HG03196 (cell line): ENCODE results near the gene JMJD7.

Experiments
- ATAC-seq: cut with Tn5 transposase; IDR thresholded peaks from one replicate; pipeline ENCODE4 v1.9.1; 2021; ENCODE audit not compliant: unreplicated experiment

The JMJD7 gene

DNA sequence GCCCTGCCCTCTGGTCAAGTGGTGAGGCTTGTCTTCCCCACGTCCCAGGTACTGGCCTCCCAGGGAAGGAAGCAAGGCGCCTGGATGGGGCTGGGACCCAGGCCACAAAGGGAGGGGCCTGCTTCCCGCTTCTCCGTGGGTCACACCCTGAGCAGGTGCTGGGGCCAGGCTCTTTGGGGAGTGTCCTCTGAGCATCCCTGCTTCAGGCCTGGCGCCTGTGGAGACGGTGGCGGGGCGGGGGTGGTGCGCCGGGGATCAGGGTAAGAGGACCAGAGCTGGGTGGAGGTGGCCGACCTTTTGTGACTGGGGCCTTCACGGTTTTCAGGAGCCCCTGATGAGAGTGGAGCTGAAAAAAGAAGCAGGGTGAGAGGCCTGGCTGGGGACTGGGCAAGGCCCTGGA is 14.3 kb downstream of the JMJD7 start:
- no peak for ATAC-seq

DNA sequence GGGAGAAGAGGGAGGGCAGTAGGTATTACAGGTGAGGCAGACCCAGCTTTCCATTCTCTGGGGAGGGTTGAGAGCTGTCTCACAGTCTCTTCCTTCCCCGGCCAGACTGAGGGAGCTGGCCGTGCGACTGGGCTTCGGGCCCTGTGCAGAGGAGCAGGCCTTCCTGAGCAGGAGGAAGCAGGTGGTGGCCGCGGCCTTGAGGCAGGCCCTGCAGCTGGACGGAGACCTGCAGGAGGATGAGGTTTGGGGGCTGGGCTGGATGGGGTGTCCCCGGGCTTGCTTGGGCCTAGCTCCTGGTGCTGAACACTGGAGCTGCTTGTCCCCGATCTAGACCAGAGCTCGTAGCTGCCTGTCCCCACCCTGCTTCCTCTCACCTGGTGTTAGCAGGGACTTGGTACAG is 15.7 kb downstream of the JMJD7 start:
- ATAC-seq, result no peak

DNA sequence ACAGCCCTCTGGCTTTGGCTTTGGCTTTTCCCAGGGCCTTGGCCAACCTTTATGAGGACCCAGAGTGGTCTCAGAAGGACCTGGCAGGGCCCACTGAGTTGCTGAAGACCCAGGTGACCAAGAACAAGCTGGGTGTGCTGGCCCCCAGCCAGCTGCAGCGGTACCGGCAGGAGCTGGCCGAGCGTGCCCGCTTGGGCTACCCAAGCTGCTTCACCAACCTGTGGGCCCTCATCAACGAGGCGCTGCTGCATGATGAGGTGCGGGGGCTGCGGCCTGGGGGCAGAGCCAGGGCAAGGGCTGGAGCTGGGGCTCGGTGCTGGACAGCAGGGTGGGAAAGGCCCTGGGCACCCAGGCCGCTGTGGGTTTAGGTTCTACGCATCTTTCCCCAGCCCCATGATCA is 16.9 kb downstream of the JMJD7 start:
- no peak for ATAC-seq

DNA sequence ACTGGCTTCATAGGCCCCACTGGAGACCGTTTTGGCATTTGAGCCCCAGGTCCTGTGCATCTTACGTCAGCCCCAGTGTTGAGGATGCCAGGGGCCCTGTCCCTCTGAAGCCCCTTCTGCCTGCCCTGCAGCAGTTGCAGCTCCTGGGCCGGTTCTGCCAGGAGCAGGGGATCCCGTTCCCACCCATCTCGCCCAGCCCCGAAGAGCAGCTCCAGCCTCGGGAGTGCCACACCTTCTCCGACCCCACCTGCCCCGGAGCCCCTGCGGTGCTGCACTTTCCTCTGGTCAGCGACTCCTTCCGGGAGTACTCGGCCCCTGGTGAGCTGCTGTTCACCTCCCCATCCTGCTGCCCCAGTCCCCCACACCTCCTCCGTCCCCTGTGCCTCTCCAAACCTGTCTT is 19.3 kb downstream of the JMJD7 start:
- ATAC-seq, result no peak

DNA sequence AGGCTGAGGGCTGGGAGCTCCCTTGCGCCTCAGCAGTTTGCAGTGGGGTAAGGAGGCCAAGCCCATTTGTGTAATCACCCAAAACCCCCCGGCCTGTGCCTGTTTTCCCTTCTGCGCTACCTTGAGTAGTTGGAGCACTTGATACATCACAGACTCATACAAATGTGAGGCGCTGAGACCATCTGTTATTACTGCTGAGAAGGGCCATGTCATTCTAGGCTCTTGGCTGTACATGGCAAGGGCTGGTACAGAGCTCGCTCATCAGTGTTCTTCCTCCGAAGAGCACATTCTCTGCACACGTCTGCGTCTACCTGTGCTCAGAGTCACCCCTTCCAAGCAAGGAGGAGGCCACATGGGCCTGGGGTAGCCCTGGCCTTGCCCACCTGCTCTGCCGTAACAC is 20.1 kb downstream of the JMJD7 start:
- ATAC-seq, result no peak

DNA sequence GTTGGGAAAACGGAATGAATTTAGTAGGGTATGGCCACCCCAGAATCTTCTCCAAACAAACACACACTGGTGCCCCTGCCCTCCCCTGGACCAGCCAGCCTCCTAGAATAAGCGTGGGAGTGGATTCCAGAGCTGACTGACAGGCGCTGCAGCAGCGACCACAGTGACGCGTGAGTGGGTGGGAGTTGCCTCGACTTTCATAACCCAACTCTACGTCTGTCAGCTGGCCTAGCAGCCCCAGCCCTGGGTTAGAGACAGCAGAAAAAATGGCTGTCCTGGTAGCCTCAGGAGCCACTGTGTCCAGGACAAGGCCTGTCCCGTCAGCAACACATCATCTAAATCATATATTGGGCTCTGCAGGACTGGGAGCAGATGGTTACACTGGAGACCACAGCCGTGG is 20.7 kb downstream of the JMJD7 start:
- ATAC-seq, result no peak

DNA sequence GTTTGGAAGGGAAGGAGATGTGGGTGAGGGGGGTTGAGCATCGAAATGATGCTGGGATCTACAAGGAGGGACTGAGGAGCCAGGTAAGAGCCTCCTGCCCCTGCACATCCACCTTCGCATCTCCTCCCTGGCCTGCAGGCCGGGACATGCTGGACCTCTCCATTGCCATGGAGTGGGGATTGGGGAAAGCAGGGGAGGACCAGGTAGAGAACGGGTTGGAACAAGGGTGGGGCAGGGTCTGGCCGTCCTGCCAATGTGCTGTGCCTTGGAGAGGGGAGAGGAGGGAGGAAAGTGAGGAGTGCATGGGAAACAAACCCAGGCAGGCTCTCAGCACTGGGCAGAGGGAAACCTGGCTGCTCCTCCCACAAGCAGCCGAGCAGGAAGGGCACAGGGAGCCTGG is 21.3 kb downstream of the JMJD7 start:
- ATAC-seq, result no peak

DNA sequence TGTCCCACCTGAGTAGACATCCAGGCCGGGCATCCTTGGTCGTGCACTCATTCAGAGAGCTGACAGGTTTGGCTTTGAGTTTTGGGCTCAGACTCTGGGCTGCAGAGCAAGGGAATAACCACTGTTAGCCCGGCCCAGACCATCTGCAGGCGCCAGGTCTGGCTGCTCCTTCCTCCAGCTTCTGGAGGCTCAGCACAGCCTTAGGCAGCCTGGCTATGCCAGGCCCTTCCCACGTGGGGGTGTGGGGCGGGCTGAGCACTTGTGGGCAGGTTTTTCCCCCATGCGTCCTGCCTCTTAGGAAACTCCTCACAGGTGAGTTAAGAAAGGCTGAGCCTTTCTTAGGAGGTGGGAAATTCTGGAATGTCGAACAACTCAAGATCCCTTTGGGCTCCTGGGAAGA is 22.0 kb downstream of the JMJD7 start:
- no peak for ATAC-seq

DNA sequence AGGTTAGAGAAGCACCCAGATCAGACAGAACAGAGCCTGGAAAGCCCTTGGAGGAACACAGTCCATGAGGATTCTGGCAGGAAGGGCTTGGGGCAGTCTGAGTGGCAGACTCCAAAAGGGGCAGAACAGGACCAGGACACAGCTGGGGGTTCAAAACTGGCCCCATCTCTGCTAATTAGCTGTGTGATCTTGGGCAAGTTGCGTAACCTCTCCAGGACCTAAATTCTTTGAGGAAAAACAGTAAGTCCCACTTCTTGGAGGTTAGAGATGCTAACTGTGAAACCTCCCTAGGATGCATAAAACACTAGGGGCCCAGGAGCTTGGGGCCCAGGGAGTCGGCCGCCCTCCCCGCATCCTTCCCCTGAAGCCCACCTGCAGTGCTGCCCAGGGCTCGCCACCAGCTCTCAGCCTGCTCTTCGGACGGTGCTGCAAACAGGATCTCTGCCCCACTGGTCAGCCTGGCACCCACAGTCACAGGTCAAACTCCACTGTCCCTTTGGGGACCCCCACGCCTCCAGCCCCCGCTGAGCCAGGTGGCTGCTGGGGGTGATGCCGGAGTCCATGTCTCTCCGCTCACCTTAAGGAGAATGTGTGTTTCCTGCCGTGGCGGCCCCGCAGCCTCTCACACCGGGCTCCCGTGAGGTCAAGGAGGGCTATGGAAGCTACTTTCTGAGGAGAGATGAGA is 22.7 kb downstream of the JMJD7 start:
- no peak for ATAC-seq

DNA sequence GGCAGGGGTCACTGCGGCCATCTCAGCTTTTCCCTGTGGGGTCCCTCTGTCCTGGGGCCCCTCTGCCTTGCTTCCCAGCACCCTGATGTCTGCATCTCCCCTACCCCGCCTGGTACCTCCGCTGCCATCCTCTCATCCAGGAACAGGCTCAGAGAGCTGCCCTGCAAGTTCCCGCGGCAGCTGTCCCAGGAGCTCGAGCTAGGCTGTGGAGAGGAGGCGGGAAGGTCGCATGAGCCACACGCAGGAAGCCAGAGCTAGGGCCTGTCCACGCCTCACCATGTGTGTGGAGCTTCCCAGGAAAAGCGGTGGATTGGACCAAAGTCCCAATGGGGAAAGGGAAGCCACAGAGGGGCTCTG is 23.3 kb downstream of the JMJD7 start:
- ATAC-seq, result no peak

DNA sequence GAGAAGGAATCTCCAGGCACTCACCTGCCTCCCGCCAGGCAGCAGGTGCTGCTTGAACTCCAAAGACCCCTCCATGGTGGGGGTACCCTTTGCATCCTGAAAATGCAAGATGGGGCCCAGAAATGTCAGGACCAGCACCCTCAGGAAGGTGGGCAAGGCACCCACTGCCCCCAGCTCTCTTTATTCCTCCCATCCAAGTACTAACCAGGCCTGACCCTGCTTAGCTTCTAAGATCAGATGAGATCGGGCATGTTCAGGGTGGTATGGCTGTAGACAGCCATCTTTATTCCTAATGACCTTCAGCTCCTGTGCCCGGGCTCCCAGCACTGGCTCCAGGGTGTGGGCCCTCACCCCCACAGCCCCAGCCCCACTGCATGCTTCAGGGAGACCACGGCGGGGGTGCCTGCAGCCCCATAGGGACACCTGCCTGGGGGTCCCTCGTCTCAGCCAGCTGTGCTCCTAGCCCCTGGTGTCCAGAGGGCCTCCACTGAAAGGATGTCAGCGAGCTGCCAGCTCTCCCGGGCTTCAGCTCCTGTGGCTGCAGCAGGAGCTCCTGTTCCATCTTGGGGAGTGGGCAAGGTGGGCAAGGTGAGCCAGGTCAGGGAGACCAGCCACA is 24.0 kb downstream of the JMJD7 start:
- ATAC-seq, result no peak

DNA sequence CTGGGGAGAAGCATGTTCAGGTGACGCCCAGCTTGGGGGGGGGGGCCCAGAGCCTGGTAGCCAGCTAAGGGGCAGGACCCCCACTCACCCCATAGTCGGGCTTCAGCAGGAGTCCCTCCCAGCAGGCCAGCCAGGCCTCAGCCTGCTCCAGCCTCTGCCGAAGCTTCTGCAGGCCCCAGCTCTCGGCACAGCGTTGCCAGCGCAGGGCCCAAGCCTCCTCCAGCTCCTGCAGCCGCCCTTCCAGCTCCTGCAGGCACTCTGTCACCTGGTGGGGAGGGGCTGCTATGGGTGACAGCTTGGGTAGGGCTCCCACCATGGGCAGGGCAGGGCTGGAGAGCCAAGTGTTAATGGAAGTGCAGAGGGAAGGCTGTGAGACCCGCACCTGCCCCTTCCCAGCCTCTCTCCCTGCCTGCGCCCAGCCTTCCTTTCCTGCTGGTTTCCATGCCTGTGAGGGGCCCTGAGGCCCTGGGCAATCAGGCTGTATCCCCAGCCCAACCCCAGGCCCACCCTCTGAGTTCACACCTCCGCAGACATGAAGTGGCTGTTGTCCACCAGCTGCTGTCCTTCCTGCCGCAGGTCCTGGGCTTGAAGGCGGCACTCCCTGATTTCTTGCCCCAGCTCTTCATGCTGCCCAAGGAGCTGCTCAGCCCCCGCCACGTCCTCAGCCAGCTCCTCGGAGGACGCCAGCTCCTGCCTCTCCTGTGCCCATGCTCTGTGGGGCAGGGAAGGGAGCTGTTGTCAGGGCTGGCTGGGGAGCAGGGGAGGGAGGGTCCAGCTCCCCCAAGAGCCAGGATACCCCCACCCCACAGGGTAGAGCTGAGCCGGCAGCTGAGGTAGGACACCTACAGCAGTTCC is 25.1 kb downstream of the JMJD7 start:
- ATAC-seq, result no peak

DNA sequence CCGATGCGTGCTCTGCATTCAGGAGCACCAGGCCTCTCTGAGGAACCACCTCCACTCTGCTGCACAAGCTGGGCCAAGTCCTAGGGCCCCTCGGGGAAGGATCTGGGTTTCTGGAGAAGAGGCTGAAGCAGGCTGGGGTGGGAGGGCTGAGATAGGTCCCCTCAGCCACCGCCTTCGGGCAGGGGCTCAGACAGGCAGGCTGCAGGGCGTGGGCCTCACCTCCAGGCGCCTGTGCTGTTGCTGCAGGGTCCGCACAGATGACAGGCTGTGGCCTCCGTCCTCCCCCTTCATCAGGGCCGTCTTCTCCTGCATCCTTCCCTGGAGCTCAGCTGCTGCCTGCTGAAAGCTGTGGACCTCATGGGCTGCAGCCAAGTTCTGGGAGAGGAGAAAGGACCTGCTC is 25.9 kb downstream of the JMJD7 start:
- no peak for ATAC-seq

DNA sequence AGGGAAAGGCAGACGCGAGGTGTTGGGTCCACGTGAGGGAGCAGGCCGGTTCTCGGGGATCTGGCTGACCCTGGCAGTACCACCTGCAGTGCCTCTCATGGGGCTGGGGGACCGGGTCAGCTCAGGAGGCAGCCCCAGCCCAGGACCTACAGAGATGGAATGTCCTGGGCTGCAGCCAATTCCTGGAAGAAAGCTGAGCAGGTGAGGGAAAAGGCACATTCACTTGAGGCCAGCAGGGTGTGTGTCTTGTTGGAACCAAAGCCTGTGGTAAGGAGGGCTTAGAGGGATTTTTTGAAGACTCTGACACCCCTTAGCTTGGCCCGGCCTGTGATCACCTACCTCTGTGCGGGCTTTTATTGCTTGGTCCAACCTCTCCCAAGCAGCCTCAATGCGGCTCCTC is 26.6 kb downstream of the JMJD7 start:
- ATAC-seq, result no peak

DNA sequence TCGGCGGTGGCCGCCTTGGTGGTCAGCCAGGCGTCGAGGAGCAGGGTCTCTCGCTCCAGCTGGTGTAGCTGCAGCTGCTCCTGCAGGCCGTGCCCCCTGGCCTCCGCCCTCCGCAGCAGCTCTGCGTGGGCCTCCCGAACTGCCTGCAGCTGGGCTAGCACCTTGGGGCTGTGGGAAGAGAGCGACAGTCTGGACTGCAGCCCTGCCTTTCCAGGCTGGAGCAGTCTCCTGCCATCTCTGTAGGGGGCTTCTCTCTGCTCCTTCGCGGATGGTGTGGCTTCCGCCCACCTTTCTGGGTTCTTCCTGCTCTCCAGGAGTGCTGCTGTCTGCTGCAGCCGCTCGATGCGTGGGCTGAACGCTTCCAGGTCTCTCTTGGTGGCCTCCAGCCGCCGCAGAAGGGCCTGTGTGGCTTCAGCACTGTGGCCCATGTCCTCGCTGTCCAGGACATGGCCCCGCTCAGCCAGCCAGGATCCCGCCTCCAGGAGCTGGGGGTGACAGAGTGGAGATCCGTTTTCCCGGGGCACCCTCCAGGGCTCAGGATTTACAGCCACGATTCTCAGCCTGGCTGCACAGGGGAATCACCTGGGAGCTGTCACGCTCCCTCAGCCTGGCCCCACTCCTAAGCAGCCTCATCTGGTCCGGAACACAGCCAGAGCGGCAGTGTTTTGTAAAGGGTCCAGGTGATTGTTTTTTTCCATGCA is 27.5 kb downstream of the JMJD7 start:
- no peak for ATAC-seq

DNA sequence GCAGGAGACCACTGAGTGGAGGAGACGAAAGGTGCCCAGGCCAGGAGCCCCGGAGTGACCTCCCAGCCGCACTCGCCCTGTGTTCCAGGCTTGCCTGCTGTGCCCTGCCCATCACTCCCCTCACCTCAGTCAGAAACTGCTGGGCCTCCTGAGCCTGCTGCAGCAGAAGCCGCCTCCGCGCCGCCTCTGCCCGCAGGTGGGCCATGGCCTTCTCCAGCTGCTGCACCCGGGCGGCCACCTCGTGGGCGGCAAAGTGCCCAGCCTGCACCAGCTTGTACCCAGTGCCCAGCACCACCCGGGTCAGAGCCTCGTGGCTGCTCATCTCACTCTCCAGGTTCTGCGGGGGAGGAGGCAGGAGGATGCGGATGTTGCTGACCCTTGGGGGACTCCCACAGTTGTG is 28.4 kb downstream of the JMJD7 start:
- ATAC-seq, result no peak

DNA sequence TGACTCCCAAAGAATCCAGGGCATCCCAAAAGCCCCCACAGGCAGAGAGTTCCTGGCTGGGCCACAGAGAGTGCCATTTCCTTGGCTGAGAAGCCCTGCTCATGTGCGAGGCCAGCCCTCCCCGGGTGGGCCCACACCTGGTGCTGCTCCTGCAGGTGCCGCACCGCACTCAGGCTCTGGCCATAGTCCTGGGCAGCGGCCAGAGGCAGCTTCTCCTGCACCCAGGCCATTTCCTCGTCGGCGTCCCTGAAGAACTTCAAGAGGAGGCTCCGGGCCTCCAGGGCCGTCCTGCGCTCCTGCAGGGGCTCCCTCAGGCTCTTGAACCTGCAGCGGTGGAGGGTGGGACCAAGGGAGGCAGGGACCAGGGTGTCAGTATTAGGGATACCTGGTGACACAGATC is 28.8 kb downstream of the JMJD7 start:
- no peak for ATAC-seq

DNA sequence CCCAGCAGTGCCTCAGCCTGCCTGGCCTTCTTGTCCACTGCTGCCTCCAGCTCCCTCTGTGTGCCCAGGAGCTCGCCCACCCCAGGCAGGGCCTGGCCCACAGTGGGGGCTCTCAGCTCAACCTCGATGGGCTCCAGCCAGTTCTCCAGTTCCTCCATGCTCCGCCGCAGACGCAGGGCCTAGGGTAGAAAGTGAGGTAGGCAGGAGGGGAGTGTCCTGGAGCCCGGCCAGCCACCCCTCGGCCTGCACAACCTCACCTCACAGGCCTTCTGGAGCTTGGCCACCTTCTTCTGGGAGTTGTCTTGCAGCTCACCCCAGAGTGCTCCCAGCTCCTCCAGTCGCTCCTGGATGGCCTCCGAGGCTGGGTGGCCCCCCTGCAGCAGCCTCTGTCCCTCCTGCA is 29.4 kb downstream of the JMJD7 start:
- no peak for ATAC-seq

DNA sequence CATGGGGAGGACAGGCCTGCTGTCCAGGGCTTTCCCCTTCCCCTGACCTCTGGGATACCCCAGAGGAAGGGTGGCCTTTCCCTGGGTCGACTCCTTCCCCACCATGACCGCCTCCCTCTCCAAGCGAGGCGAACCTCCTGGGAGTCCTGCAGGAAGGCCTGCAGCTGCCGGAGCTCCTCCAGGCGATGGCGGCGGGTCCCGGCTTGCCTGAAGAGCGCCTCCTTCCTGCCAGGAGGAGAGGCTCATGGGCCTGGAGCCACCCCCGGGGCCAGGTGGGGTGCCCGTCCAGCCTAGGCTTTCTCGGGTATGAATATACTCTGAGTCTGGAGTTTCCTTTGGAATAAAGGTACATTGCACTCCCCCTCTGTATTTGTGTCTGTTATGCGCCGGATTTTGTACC is 30.9 kb downstream of the JMJD7 start:
- no peak for ATAC-seq

DNA sequence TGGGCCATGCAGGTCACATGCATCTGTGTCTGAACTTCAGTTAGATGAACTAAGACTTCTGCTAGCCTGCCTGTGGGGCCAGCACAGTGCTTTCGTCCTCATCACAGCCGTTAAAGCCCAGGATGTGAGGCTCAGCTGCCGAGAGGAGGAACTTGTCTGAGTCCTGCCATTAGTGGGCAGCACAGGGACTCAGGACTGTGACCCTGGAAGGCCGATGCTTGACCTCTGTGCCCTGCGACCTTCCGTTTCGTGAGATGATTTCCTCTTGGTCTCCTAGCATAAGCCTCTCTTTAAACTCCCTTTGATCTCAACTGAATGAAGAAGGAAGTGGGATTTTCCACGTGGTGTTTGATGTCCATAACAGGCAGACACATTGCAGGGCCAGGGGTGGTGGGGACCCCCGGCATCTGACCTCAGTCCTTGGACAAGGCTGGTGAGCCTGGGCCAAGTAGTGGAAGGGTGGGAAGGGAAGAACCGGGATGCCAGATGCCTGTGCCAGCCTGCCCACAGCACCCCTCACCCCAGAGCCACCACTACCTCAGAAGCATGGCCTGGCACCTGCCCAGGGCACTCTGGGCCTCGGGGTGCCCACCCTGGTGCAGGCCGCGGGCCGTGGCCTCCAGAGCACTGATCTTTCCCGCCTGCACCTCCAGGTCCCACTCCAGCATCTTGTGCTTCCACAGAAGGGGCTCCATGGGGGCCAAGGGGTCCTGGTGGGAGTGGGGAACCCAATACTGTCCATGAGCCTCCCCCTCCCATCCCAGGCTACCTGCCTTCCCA is 32.3 kb downstream of the JMJD7 start:
- ATAC-seq, result no peak

DNA sequence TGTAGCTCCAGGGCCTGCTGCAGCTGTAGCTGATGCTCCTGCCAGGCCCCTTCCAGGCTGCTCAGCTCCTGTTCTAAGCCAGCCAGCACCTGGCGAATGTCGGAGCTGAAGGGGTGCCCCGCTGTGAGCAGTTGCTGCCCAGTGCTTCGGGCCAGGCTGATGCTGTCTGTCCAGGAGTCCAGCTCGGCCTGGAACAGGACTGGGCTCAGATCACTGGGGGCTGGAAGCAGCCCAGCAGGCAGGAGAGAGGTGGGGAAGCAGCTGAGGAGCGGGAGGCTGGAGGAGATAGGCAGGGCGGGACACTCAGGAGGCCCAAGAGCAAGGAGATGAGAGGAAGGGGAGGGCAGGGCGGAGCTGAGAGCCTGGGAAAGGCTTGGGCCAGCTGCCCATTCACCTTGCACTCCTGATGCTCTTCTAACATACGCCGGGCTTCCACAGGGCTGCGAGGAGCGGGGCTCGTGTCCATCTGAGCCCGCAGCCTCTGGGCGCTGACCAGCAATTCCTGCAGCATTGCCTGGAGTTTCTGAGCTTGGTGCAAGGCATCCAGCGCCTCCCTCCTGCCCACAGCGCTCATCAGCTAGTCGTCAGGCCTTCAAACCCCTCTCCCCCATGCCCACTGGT is 34.0 kb downstream of the JMJD7 start:
- no peak for ATAC-seq
